GM19099 (cell line): ENCODE results near the gene ARHGAP26.

Source experiments
- POLR2A ChIP-seq: IDR thresholded peaks from 3 replicates; pipeline ENCODE4 v1.6.1; 2011; ENCODE audit warnings: low read depth; ENCODE audit not compliant: insufficient read length; ENCODE audit errors: extremely low read depth

Gene ARHGAP26

GRCh38 chr5:143061161-143061945, 291.2 kb downstream of the ARHGAP26 start:
- no peak for TF ChIP-seq POLR2A

DNA sequence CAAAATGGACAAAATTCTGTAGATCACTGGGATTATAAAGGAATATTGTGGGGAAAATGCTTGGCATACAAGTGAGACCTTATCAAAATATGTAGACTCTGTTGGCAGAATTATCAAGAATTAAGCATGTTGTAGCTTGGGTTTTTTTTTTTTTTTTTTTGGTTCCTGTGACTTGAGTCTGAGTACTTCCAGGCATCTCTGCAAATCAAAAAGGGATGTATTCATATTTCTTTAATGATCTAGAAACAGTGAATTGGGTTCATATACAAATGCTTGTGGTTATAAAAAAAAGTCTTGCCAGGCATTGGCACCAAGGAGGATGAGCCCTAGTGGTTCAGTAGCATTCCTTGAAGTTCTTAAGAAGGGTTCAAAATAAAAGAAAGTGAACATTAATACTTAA, 292.2 kb downstream of the ARHGAP26 start:
- no peak for TF ChIP-seq POLR2A

DNA sequence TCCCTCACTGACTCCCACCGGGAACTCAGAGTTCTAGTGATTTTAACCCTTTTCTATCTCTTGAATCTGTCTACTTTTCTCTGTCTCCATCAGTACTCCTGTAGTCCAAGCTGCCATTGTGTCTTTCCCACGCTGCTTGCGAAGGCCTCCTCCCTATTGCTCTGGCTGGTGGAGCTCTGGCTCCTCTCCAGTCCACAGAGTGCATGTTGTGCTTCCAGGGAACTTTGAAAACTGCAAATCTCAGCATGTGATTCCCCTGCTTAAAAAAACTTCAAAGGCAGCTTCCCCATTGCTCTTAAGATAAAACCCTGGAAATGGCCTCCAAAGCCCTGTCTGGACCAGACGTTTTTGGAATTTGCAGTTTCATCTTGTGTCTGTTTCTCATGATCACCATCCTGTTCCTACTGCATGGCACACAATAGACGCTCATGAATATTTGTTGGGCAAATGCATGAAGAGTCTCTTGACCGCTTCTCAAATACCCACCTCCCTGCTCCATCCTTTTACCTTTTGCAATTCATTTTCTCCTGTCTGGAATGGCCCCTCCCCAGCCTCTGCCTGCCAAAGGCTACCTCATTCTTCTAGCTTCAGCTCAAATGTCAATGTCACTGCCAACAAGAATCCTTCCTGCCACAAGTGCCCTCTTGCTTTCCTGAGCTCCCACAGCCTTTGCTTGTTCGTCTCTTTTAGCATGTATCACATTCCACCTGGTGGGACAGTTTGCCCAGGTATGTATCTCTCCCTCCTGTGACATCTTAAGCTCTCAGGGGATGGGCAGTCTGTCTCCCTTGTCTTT, 293.2 kb downstream of the ARHGAP26 start:
- no peak for TF ChIP-seq POLR2A

GRCh38 chr5:143064218-143064641, 294.1 kb downstream of the ARHGAP26 start:
- TF ChIP-seq POLR2A = no peak

- TF ChIP-seq POLR2A = no peak
Measured at GRCh38 chr5:143064676-143065075, 294.5 kb downstream of the ARHGAP26 start.

GRCh38 chr5:143065185-143065965, 295.2 kb downstream of the ARHGAP26 start:
- TF ChIP-seq POLR2A = no peak

DNA sequence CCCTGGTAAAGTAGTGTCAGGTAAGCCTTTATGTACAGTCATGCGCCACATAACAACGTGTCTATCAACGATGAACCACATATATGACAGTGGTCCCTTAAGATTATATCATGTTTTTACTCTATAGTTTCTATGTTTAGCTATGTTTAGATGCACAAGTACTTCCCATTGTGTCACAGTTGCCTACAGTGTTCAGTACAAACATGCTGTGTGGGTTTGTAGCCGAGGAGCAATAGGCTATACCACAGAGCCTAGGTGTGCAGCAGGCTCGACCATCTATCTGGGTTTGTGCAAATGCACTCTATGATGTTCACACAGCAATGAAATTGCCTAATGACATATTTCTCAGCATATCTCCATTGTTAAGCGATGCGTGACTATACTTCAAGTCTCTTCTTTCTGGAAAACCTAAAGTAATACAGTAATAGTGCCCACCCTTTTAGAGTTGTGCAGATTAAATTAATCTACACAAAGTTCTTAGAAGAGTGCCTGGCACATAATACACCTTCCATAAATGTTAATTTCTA, 295.9 kb downstream of the ARHGAP26 start:
- TF ChIP-seq POLR2A = no peak

DNA sequence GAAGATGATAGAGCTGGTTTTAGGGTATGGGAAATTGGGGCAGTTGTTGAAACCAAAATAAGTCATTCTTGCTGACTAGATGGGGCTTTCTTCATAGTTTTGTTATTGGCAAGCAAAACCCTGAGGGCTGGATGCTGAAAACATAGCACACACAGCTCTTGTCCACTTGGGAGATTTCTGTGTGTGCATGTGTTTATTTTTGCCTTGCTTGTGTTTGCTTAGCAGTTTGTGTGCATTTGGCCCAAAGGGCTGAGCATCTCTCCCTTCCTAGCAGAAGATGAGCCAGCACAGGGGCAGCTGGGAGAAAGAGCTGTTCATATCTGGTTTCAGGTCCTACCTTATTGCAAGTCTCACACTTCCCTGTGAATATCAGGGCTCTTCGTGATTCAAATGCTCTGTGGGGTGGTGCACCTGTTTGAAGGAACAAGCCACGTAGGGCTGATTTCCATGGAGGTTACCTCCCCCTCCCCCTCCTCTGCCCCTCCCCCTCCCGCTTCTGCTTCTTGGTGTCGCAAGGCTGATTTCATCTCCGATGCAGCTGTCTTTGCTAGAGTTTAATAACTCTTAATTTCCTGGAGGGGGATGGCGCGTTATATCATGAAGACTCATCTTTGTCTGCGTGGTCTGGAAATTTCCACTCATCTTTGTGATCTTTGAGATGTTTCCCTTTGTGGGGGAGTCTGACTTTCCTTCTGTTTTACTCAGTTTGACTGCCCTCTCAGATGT, 296.5 kb downstream of the ARHGAP26 start:
- TF ChIP-seq POLR2A = no peak

DNA sequence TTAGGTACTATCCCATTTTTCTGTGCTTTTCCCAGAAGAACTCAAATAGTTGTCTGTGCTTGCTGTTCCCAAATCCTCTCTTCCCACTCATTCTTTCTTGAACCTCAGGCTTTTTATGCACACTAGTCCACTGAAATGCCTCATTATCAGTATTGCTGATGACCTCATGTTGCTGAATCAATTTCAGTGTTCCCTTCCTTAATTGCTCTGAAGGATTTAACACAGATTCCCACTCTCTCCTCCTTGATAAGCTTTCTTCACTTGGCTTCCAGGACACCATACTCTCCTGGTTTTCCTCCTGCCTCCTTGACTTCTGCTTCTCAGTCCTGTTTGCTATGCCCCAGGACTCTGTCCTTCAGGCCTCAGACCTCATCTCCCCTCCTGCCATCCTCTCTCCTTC, 298.5 kb downstream of the ARHGAP26 start:
- TF ChIP-seq POLR2A = no peak

- no peak for TF ChIP-seq POLR2A
Measured at GRCh38 chr5:143071927-143072326, 301.8 kb downstream of the ARHGAP26 start.

- TF ChIP-seq POLR2A = no peak
Measured at GRCh38 chr5:143072734-143073133, 302.6 kb downstream of the ARHGAP26 start.

DNA sequence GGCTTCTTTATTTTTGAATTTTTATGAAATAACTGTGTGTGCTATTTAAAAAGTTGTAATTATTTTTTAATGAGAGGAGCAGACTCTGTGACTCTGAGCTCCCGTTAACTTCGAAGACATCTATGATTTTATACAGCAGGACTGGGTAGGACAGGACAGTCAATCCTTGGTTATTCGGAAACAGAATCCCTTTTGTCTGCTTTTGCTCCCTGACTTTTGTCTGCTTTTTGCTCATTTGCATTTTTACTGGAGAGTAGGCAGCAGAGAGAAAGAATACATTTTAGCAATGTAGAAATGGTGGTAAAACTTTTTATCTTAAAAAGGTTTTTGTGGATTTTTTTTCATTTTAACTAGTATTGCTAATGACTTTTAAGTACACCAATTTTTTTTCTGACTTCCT, 303.6 kb downstream of the ARHGAP26 start:
- TF ChIP-seq POLR2A = no peak

GRCh38 chr5:143074414-143074996, 304.3 kb downstream of the ARHGAP26 start:
- TF ChIP-seq POLR2A = no peak

- no peak for TF ChIP-seq POLR2A
Measured at GRCh38 chr5:143076377-143076776, 306.2 kb downstream of the ARHGAP26 start.

DNA sequence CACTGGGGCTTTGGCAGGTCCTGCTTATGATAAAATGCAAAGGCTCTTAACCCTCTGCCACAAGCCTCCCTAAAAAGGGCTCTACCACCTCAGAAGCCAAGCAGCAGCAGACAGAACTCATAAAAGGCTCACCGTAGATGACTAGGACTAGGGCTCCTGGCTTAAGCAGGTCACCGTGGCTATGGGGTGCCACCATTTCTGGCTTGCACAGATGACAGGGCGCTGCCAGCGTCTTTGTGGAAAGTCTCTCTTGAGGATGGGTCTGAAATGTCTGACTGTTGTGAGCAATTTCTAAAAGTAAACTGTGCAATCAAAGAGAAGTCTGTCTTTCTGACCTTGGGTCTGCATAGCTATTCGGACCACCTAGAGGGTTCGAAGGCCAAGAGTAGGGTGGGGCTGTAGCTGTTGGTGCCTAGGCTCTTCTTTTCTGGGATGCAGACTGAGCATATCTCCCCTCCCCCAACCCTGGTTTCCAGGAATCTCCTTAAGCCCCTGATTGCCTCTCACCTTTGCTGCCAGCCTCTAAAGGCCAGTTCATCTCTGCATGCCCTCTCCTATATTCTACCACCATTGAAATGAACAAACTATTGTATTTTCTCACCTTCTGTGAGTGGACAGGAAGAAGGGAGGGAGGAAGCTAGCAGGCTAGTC, 307.4 kb downstream of the ARHGAP26 start:
- no peak for TF ChIP-seq POLR2A
